ENCODE results near the gene HOXD12. TPM values are rescaled to one million over a fixed set of nuclear protein-coding genes. Genes with fewer than 3 reads are reported as not detected.
A peak's percentile ranks its signal among the peaks of the same experiment; 100 is the strongest.

HOXD12 gene
- total RNA-seq, 1 experiment from 2014 or later: 0.20 TPM

DNA sequence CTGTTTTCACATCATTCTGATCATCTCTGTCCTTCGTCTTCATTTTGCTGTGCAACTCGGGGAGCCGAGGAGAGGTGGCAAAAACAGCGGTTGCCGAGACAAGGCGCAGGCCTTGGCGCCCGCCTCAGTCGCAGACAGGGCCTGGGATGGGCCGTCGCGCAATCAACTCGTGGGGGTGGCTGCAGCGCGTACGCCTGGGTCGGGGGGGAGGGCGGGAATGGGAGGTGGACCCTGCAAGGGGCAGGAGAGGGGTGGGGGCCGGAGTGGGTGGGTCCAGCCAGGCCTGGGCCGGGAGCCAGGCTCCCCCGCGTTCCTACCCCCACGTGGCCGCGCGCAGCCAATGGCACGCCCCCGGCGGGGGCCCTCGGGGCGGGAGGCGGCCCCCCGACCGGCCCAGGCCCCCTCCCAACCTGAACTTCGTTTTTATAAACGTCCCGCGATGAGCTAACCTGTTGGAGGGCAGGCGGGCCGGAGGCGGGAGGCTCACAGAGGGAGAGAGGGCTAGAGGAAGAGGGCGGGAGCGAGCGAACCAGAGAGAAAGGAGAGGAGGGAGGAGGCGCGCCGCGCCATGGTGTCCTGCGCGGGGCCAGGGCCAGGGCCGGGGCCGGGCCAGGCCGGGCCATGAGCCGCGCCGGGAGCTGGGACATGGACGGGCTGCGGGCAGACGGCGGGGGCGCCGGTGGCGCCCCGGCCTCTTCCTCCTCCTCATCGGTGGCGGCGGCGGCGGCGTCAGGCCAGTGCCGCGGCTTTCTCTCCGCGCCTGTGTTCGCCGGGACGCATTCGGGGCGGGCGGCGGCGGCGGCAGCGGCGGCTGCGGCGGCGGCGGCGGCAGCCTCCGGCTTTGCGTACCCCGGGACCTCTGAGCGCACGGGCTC is 7.1 kb upstream of the HOXD12 start, which contains the start of gene HOXD13:
HOXD13 (plus strand) TSS at position 452 of the 875 bp plus-strand sequence; CDS start at position 622, 170 bp downstream.
- DNase-seq (ENCODE audit: extremely low read depth, low read depth): no peak

DNA sequence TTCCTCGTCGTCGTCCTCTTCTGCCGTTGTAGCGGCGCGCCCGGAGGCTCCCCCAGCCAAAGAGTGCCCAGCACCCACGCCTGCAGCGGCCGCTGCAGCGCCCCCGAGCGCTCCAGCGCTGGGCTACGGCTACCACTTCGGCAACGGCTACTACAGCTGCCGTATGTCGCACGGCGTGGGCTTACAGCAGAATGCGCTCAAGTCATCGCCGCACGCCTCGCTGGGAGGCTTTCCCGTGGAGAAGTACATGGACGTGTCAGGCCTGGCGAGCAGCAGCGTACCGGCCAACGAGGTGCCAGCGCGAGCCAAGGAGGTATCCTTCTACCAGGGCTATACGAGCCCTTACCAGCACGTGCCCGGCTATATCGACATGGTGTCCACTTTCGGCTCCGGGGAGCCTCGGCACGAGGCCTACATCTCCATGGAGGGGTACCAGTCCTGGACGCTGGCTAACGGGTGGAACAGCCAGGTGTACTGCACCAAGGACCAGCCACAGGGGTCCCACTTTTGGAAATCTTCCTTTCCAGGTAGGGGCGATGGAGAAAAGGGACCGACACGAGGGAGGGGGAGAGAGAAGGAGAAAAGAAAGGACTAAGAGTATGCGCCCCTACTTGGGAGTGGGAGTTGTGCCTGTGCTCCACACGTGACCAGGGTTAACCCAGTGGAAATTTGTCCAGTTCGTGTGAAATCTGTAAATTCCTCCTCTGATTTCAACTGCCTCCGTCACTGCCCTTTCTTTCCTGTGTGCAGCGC is 6.3 kb upstream of the HOXD12 start:
- no peak for DNase-seq (ENCODE audit: extremely low read depth, low read depth)

GRCh38 chr2:176093898-176094249 is 5.7 kb upstream of the HOXD12 start:
- DNase-seq (ENCODE audit: extremely low read depth, low read depth): no peak

DNA sequence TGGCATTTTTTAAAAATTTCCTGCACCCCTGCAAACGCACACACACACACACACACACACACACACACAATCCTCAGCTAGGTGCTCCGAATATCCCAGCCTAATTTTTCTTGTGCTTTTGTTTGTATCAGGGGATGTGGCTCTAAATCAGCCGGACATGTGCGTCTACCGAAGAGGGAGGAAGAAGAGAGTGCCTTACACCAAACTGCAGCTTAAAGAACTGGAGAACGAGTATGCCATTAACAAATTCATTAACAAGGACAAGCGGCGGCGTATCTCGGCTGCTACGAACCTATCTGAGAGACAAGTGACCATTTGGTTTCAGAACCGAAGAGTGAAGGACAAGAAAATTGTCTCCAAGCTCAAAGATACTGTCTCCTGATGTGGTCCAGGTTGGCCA is 5.2 kb upstream of the HOXD12 start:
- no peak for DNase-seq (ENCODE audit: extremely low read depth, low read depth)

- DNase-seq (ENCODE audit: extremely low read depth, low read depth): no peak
These were observed 4.2 kb upstream of the HOXD12 start for GRCh38 chr2:176095421-176095820.

- DNase-seq (ENCODE audit: extremely low read depth, low read depth): no peak
These were observed 3.2 kb upstream of the HOXD12 start for GRCh38 chr2:176096243-176096985.

DNA sequence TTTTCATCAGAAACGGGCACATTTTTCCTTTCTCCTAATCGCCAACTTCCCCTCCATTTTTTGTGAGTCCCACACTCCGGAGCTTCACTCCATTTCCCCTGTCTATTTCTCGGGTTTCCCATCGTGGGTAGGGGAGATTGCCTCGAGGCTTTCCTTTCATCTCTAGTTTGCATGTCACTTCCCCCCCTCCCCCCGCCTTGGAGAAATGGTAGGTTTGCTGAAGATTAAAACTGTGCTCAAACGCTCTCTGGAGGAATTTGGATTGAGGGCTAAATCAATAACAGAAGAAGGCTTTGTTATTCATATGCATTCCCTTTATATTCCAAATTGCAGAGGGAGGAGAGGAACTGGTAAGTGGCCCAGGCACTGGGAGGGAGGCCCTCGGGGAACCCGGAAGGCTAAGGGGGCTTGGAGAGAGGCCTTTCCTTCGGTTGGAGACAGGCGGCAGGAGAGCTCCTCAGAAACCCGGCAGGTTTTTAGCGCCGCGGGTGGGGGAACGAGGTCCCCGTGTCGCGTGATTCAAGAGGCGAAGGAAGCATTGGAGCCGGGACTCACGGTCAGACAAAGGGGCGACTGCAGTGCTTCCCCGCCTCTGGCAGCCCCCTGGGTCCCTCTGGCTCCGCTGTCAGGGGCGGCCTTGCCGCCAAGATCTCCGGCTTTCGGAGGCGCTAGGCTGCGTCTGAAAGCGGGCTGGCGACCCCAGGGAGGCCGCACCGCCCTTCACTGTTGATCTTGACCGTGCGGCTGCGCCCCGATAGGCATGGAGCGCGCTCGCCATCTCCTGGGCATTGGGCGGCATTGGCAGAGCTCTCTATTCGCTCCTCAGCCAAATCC is 2.4 kb upstream of the HOXD12 start:
- peak; percentile 87 for DNase-seq (ENCODE audit: extremely low read depth, low read depth)

DNA sequence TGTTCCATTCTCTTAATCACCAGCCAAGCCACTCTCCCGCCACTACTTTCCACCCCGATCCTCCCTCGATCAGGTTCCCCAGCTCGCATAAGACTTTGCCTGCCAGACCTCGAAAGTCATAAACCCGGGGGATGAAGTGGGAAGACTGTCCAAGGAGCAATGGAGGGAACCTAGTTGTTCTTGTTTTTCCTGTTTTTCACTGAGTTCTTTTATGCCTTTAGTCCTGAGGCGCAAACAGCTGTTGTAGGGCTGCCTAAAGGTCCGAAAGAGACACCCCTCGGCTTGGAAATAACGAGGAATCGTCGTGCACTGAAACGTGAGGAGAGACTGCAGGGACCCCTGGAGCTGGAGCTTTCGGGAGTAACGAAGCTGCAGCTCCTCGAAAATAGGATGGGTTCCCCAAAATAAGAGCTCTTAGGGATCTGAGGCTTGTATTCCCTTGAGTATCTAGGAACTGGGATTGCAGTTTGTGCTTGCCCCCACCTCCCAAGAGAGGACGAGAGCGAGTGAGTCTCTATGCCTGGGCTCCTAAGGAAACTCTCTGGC is 1.7 kb upstream of the HOXD12 start:
- DNase-seq (ENCODE audit: extremely low read depth, low read depth): no peak

- no peak for DNase-seq (ENCODE audit: extremely low read depth, low read depth)
These were observed 1.0 kb upstream of the HOXD12 start for GRCh38 chr2:176098366-176099158.

DNA sequence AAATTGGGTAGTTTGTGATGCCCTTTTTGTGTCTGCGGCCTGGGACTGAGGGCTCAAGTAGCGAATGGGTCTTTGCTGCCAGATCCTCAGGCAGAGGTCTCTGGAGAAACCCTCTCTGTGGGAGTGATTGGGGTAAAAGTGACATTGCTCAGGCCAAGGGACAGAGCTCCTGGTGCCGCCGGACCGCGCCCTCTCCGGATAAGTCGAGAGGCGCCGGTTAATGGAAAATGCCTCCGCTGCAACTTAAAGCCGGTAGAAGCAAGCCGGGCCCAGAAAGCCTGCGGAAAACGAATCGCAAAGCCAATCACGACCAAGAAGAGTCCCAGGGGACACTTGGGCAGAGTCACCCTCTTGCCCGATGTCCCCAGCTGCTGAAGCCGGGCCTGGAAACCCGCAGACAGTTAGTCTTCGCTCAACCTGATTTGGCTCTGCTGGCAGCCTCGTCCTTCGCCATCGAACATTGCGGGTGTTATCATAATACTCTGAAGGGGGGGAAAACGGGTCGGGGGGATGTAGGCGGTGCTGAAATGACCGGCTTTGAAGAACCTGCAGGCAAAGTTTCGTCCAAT is 352 bp upstream of the HOXD12 start:
- DNase-seq (ENCODE audit: extremely low read depth, low read depth): no peak

- DNase-seq (ENCODE audit: extremely low read depth, low read depth): no peak
These were observed 1.0 kb downstream of the HOXD12 start for GRCh38 chr2:176100547-176101140.

DNA sequence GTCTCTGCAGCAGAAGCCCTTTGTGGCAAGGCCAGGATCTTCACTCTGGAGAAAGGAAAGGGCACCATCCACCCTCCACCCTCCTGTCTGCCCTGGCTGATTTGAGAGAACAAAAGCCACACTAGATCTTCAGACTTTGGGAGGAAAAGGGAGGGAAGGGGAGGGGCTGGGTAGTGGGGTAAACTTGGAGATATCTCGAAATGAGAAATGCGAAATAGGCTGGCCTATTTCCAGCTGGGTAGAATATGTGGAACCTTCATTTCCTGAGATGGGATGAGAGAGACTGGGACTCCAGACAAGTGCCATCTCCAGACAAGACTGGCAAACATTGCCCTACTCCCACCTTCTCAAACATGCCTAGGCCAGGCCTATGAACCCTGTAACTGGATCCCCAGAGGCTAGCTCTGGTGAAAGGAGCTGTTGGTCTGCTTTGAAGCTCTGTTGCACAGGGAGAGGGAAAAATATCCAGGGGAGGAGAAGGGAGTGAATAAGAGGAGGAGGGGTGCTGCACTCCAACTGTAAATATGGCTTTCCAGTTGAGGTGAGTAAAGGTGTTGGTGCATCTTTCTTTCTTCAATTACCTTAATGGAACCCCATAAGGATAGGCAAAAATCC is 1.7 kb downstream of the HOXD12 start:
- no peak for DNase-seq (ENCODE audit: extremely low read depth, low read depth)

GRCh38 chr2:176101842-176102241 is 2.2 kb downstream of the HOXD12 start:
- DNase-seq (ENCODE audit: extremely low read depth, low read depth): no peak

- no peak for DNase-seq (ENCODE audit: extremely low read depth, low read depth)
These were observed 2.8 kb downstream of the HOXD12 start for GRCh38 chr2:176102309-176102866.

GRCh38 chr2:176103194-176103593 is 3.6 kb downstream of the HOXD12 start:
- no peak for DNase-seq (ENCODE audit: extremely low read depth, low read depth)

GRCh38 chr2:176103742-176104315 is 4.2 kb downstream of the HOXD12 start:
- no peak for DNase-seq (ENCODE audit: extremely low read depth, low read depth)

DNA sequence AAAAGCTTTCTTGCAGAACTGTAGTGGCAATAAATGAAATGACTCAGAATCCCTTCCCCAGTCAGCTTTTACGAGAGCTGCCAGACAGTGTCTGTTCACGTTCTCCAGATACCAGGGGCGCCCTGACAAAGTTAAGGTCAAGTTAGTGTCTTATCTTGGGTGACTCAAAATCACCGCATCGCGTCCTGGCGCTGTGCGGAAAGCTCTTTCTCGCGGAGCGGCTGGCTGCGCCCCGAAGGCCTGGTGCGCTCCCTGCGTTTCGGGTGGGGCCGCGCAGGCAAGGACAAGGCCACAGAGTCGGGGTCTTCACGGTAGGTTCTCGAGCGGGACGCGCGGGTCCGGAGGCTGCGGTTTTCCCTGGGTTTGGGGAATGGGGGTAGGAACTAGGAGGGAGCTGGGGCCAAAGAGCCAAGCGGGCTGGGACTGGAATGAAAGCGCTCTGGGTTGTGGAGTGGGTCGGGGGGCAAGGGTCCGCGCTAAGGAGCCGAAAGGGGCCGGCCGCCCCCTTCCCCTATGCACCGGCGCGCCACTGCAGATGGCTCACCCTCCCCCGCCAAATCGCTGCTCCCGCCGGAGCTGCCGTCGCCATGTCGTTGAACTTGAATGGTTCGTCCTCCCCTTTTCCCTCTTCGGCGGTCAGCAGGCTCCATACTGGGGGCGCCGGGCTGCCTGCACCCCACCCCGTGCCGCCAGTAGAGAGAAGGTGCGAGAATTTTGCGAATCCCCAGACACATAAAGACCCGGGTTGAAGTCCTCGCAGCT is 4.9 kb downstream of the HOXD12 start:
- DNase-seq (ENCODE audit: extremely low read depth, low read depth): no peak
